ENCODE results near the gene METTL14. TPM values are rescaled to one million over a fixed set of nuclear protein-coding genes. Genes with fewer than 3 reads are reported as not detected.

METTL14 gene
- total RNA-seq, 2 donors from 2014 or later, result 54.1 to 59.3 TPM

DNA sequence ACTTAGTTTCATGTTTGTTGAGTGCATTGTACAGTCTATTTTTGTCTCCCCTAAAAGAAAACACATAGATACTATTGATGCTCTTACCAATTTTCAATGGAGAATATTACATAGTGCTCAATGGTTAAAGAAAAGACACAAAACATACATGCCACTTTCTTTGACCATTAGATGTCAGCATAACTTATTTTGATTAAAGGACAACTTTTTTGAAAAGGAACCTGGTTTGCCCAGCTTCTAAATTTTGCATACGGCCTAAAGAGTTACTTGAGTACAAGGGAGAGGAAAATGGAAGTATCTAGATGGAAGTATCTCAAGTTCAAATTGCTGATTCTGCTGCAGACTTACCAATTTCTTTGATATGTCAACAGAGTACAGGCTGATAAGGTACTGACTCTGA, 68.5 kb downstream of the METTL14 start:
- 95% methylated on average over 1 of the region's 1 CpG; no CpG with 5 or more reads in 1 of the 2 experiments for whole genome bisulfite sequencing, 2 experiments (ENCODE audit: insufficient coverage in 1 of 2, insufficient read length in 1 of 2)
- Mint-ChIP-seq H3K27me3 (ENCODE audit: insufficient read depth) (no peaks in the 10 kb centered on the region), H3K36me3 (ENCODE audit: low read depth) (peaks cover 15% of the 10 kb centered on the region), H3K9me3 (no peaks in the 10 kb centered on the region), H3K4me3 (no peak overlapping the region), H3K4me1 (peaks cover 13% of the 10 kb centered on the region), H3K27ac (no peak overlapping the region)
- H3K27ac ChIP-seq (ENCODE audit: low read depth, low read length), result no peak overlapping the region
- peaks cover 69% of the 10 kb centered on the region for H3K36me3 ChIP-seq (ENCODE audit: control insufficient read depth, insufficient read depth, low read length)
- no peak overlapping the region for H3K9ac ChIP-seq (ENCODE audit: extremely low read depth, low read length, poor library complexity, severe bottlenecking)
- H3K4me1 ChIP-seq (ENCODE audit: control insufficient read depth, insufficient read depth, low read length), result no peaks in the 10 kb centered on the region
- no peak for DNase-seq
- no peaks in the 10 kb centered on the region for H3K27me3 ChIP-seq (ENCODE audit: control insufficient read depth, insufficient read depth, low read length, poor library complexity, severe bottlenecking)
- H3K4me3 ChIP-seq (ENCODE audit: low read length), result no peak overlapping the region
- H3K9me3 ChIP-seq (ENCODE audit: control insufficient read depth, low read length), result no peaks in the 10 kb centered on the region
- TF ChIP-seq, protein P1, sequence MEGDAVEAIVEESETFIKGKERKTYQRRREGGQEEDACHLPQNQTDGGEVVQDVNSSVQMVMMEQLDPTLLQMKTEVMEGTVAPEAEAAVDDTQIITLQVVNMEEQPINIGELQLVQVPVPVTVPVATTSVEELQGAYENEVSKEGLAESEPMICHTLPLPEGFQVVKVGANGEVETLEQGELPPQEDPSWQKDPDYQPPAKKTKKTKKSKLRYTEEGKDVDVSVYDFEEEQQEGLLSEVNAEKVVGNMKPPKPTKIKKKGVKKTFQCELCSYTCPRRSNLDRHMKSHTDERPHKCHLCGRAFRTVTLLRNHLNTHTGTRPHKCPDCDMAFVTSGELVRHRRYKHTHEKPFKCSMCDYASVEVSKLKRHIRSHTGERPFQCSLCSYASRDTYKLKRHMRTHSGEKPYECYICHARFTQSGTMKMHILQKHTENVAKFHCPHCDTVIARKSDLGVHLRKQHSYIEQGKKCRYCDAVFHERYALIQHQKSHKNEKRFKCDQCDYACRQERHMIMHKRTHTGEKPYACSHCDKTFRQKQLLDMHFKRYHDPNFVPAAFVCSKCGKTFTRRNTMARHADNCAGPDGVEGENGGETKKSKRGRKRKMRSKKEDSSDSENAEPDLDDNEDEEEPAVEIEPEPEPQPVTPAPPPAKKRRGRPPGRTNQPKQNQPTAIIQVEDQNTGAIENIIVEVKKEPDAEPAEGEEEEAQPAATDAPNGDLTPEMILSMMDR (conservative IDR thresholded peaks at IDR 0.05), result no peak

DNA sequence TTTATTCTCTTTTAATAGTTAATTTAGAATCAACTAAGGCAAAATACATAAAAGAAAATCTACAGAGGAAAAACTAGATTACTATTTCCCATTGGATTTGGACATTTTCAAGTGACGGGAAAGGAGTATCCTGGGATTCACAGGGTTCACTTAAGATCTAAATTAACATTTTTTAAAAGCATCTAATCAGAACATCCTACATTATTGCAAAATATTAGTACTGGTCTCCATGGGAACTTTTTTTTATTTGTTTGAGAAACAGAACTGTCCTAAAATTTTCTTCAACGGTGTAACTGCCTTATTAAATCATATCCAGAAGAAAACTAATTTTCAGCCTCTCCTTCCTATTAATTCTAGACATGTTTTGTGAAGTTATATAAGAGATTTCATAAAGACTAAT, 69.7 kb downstream of the METTL14 start:
- H3K9me3 Mint-ChIP-seq, result no peaks in the 10 kb centered on the region
- H3K36me3 Mint-ChIP-seq (ENCODE audit: low read depth), result peaks cover 15% of the 10 kb centered on the region
- H3K9me3 ChIP-seq (ENCODE audit: control insufficient read depth, low read length), result no peaks in the 10 kb centered on the region
- H3K27me3 Mint-ChIP-seq (ENCODE audit: insufficient read depth), result no peaks in the 10 kb centered on the region
- peaks cover 13% of the 10 kb centered on the region for H3K4me1 Mint-ChIP-seq
- peaks cover 58% of the 10 kb centered on the region for H3K36me3 ChIP-seq (ENCODE audit: control insufficient read depth, insufficient read depth, low read length)
- no peak overlapping the region for H3K4me3 ChIP-seq (ENCODE audit: low read length)
- no peaks in the 10 kb centered on the region for H3K4me1 ChIP-seq (ENCODE audit: control insufficient read depth, insufficient read depth, low read length)
- H3K27ac Mint-ChIP-seq, result peak overlapping the region; percentile 41
- no peak for DNase-seq
- no peak overlapping the region for H3K27ac ChIP-seq (ENCODE audit: low read depth, low read length)
- H3K9ac ChIP-seq (ENCODE audit: extremely low read depth, low read length, poor library complexity, severe bottlenecking), result no peak overlapping the region
- WGBS, 2 experiments (ENCODE audit: insufficient coverage in 1 of 2, insufficient read length in 1 of 2), result 93% methylated on average over 2 of the region's 2 CpGs; no CpG with 5 or more reads in 1 of the 2 experiments
- H3K27me3 ChIP-seq (ENCODE audit: control insufficient read depth, insufficient read depth, low read length, poor library complexity, severe bottlenecking), result no peaks in the 10 kb centered on the region
- H3K4me3 Mint-ChIP-seq, result no peak overlapping the region
- TF ChIP-seq, protein P1 (conservative IDR thresholded peaks at IDR 0.05), result no peak

DNA sequence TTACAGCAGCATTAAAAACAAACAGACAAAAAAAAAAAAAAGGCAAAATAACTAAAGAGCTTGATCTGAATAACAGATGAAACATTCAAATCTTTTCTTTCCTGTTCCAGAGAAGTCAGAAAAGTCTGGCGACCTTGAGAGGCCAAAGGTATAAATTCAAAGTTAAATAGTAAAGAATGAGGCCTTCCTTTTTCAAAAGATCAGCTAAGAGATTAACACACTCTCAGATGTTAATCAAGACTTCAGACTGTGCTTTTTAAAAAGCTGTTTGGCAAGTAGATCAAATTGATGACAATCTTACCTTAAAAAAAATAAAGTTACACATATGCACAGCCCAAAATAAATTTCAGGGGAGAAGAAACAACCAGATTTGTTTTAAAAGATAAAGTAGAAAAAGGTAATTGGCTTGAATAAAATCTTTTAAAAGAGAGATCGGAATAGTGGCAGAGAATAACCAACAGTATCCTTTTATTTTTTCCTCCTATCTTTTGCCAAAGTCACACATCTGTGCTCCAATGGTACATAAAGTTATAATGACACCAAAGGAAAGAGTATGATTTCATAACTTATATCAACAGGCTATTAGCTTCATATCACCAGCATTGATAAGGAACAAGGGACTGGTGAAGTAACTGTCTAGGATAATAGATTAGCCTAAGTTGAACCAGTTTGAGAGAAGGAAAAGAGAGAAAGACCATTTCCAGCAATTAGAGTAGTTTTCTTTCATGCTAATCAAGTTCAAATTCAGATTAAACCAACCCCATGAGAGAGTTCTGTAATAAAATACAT, 70.4 kb downstream of the METTL14 start:
- Mint-ChIP-seq H3K36me3 (ENCODE audit: low read depth) (peaks cover 15% of the 10 kb centered on the region), H3K4me3 (no peak overlapping the region), H3K4me1 (peaks cover 13% of the 10 kb centered on the region), H3K27ac (peak overlapping the region; percentile 41), H3K27me3 (ENCODE audit: insufficient read depth) (no peaks in the 10 kb centered on the region), H3K9me3 (no peaks in the 10 kb centered on the region)
- H3K4me1 ChIP-seq (ENCODE audit: control insufficient read depth, insufficient read depth, low read length), result no peaks in the 10 kb centered on the region
- WGBS, 2 experiments (ENCODE audit: insufficient coverage in 1 of 2, insufficient read length in 1 of 2), result 74 to 100% methylated on average over 1 to 2 of the region's 2 CpGs
- H3K9ac ChIP-seq (ENCODE audit: extremely low read depth, low read length, poor library complexity, severe bottlenecking), result no peak overlapping the region
- no peak for DNase-seq
- no peaks in the 10 kb centered on the region for H3K9me3 ChIP-seq (ENCODE audit: control insufficient read depth, low read length)
- no peak overlapping the region for H3K4me3 ChIP-seq (ENCODE audit: low read length)
- peaks cover 50% of the 10 kb centered on the region for H3K36me3 ChIP-seq (ENCODE audit: control insufficient read depth, insufficient read depth, low read length)
- H3K27ac ChIP-seq (ENCODE audit: low read depth, low read length), result no peak overlapping the region
- TF ChIP-seq, protein P1 (conservative IDR thresholded peaks at IDR 0.05), result no peak
- H3K27me3 ChIP-seq (ENCODE audit: control insufficient read depth, insufficient read depth, low read length, poor library complexity, severe bottlenecking), result no peaks in the 10 kb centered on the region

Data from endodermal cell (in vitro differentiated cells).